Left ventricle myocardium inferior (tissue), 1 donor: ENCODE measurements around the gene MSANTD3. TPM values are rescaled to one million over a fixed set of nuclear protein-coding genes. Genes with fewer than 3 reads are reported as not detected.

ENCODE experiments used
- DNase-seq: peaks from one replicate; pipeline ENCODE4 v3.0.0-alpha.2; 2020
- H3K27ac ChIP-seq: fragments of 200-600 bp; replicated peaks from 2 replicates; pipeline ENCODE4 v1.8.0; 2021
- H3K27me3 ChIP-seq: fragments of 200-600 bp; 2 replicates; pipeline ENCODE4 v1.8.0; 2021; ENCODE audit warnings: low read depth
- H3K36me3 ChIP-seq: fragments of 200-600 bp; 2 replicates; pipeline ENCODE4 v1.8.0; 2021
- H3K4me1 ChIP-seq: fragments of 200-600 bp; 2 replicates; pipeline ENCODE4 v1.8.0; 2021
- H3K4me3 ChIP-seq: fragments of 200-600 bp; 2 replicates; pipeline ENCODE4 v1.8.0; 2021; ENCODE audit warnings: mild to moderate bottlenecking, moderate library complexity
- H3K9me3 ChIP-seq: fragments of 200-600 bp; replicated peaks from 2 replicates; pipeline ENCODE4 v1.8.0; 2021
- CTCF ChIP-seq: fragments of 200-600 bp; IDR thresholded peaks from 2 replicates; pipeline ENCODE4 v1.8.0; 2021; ENCODE audit warnings: antibody characterized with exemption, mild to moderate bottlenecking, borderline replicate concordance
- intact Hi-C: fragments of 100-400 bp; cut with micrococcal nuclease; formaldehyde crosslinking; loops from one replicate; pipeline ENCODE4 v1.11.0; 2022
- total RNA-seq: library from RNA; stranded (reverse); fragmentation: NEBNext Ultra II Directional; extraction: Animal tissue kit (Norgen Biotek cat#: 25700); gene quantifications from one replicate; pipeline ENCODE4 v1.2.1, GENCODE V29; 2021
- donor health status: DM: no; HTN: yes; CAD: no; lungs with severe emphysema.

MSANTD3 gene
- total RNA-seq, 1 donor from 2014 or later = 19.8 TPM

- no peak for DNase-seq
- intact Hi-C loops = no loop called here
- Histone ChIP-seq H3K4me1 (peaks cover 11% of the 10 kb centered on the region), H3K27ac (no peak overlapping the region), H3K4me3 (no peak overlapping the region), H3K9me3 (no peaks in the 10 kb centered on the region), H3K27me3 (peaks cover 11% of the 10 kb centered on the region), H3K36me3 (no peaks in the 10 kb centered on the region)
- no peak for TF ChIP-seq CTCF
Measured at GRCh38 chr9:100478192-100478591, 51.2 kb downstream of the MSANTD3 start.

GRCh38 chr9:100479820-100480219 is 52.9 kb downstream of the MSANTD3 start:
- DNase-seq = no peak
- no peak overlapping the region for H3K4me3 ChIP-seq
- H3K36me3 ChIP-seq = no peaks in the 10 kb centered on the region
- H3K9me3 ChIP-seq = no peaks in the 10 kb centered on the region
- no peak for TF ChIP-seq CTCF
- H3K27me3 ChIP-seq = no peaks in the 10 kb centered on the region
- H3K27ac ChIP-seq = no peak overlapping the region
- intact Hi-C loops = no loop called here
- no peaks in the 10 kb centered on the region for H3K4me1 ChIP-seq

- Histone ChIP-seq H3K27ac (no peak overlapping the region), H3K36me3 (no peaks in the 10 kb centered on the region), H3K4me1 (no peaks in the 10 kb centered on the region), H3K9me3 (no peaks in the 10 kb centered on the region), H3K27me3 (no peaks in the 10 kb centered on the region), H3K4me3 (no peak overlapping the region)
- intact Hi-C loops = no loop called here
- TF ChIP-seq CTCF = no peak
- no peak for DNase-seq
Measured at GRCh38 chr9:100485196-100485595, 58.3 kb downstream of the MSANTD3 start.

- Histone ChIP-seq H3K4me3 (no peak overlapping the region), H3K9me3 (no peaks in the 10 kb centered on the region), H3K27ac (no peak overlapping the region), H3K4me1 (no peaks in the 10 kb centered on the region), H3K36me3 (no peaks in the 10 kb centered on the region), H3K27me3 (no peaks in the 10 kb centered on the region)
- TF ChIP-seq CTCF = no peak
- intact Hi-C loops = no loop called here
- no peak for DNase-seq
Measured at GRCh38 chr9:100486479-100487176, 59.7 kb downstream of the MSANTD3 start.

GRCh38 chr9:100488177-100488576 is 61.2 kb downstream of the MSANTD3 start:
- intact Hi-C loops = no loop called here
- Histone ChIP-seq H3K4me1 (no peaks in the 10 kb centered on the region), H3K27ac (no peak overlapping the region), H3K36me3 (no peaks in the 10 kb centered on the region), H3K9me3 (no peaks in the 10 kb centered on the region), H3K4me3 (no peak overlapping the region), H3K27me3 (no peaks in the 10 kb centered on the region)
- TF ChIP-seq CTCF = no peak
- DNase-seq = no peak

- no peaks in the 10 kb centered on the region for H3K36me3 ChIP-seq
- no peak overlapping the region for H3K27ac ChIP-seq
- H3K27me3 ChIP-seq = no peaks in the 10 kb centered on the region
- no peaks in the 10 kb centered on the region for H3K9me3 ChIP-seq
- no peaks in the 10 kb centered on the region for H3K4me1 ChIP-seq
- no peak overlapping the region for H3K4me3 ChIP-seq
- DNase-seq = no peak
- intact Hi-C loops = no loop called here
- no peak for TF ChIP-seq CTCF
Measured at GRCh38 chr9:100489836-100490235, 62.9 kb downstream of the MSANTD3 start.
